SU-DHL-6 (cell line): Measurements from ENCODE around the gene SNX8.

Experiments
- EZH2phosphoT487 ChIP-seq: fragments of 200-600 bp; sonication (generic), shearing (Covaris generic); conservative IDR thresholded peaks from 2 replicates; pipeline ENCODE4 v1.6.1; 2018; ENCODE audit warnings: mild to moderate bottlenecking, antibody characterized with exemption, low read length, moderate library complexity, mixed read lengths
- TF ChIP-seq, protein P1 (sequence below): fragments of 200-600 bp; sonication (generic); IDR thresholded peaks from one replicate; pipeline ENCODE4 v1.5.1; 2017; ENCODE audit warnings: antibody characterized with exemption, mild to moderate bottlenecking, low read length, moderate library complexity; ENCODE audit not compliant: insufficient read depth, poor library complexity, severe bottlenecking

DNA sequence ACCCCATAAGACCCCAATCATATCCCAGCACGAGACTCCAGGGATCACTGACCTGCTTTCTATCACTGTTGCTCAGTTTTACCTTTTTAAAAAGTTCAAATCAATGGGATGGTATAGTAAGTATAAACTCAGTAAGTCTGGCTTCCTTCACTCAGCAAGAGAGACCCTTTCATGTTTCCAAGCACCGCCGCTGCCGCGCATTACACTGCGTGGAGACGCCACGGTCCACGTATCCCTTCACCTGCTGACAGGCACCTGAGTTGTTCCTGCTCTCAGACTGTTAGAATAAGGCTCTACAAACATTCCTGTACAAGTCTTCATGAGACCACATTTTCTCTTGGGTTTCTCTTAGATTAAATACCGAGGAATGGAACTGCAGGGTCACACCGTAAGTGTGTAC, 109.8 kb downstream of the SNX8 start:
- TF ChIP-seq, protein P1, sequence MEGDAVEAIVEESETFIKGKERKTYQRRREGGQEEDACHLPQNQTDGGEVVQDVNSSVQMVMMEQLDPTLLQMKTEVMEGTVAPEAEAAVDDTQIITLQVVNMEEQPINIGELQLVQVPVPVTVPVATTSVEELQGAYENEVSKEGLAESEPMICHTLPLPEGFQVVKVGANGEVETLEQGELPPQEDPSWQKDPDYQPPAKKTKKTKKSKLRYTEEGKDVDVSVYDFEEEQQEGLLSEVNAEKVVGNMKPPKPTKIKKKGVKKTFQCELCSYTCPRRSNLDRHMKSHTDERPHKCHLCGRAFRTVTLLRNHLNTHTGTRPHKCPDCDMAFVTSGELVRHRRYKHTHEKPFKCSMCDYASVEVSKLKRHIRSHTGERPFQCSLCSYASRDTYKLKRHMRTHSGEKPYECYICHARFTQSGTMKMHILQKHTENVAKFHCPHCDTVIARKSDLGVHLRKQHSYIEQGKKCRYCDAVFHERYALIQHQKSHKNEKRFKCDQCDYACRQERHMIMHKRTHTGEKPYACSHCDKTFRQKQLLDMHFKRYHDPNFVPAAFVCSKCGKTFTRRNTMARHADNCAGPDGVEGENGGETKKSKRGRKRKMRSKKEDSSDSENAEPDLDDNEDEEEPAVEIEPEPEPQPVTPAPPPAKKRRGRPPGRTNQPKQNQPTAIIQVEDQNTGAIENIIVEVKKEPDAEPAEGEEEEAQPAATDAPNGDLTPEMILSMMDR: no peak
- TF ChIP-seq EZH2phosphoT487: no peak
